GM12878 (cell line): Measurements from ENCODE around the gene ARHGAP6. TPM values are rescaled to one million over a fixed set of nuclear protein-coding genes. Genes with fewer than 3 reads are reported as not detected.

Experiments
- ATAC-seq: fragments of 200-7000 bp; cut with Tn5 transposase; 3 replicates; pipeline ENCODE4 v1.9.1; 2020; ENCODE audit warnings: mild to moderate bottlenecking, moderate library complexity
- BruUV-seq: library from RNA; stranded (reverse); fragments of 400-500 nt; replicated peaks from 2 replicates; lab custom pipeline; 2021; lab: Mats Ljungman, UMichigan
- CTCF ChIA-PET: fragments of 300-600 bp; sonication (Branson Sonifier 250); formaldehyde crosslinking; extraction: SDS; loops from one replicate; lab custom pipeline; 2021; ENCODE audit warnings: inconsistent platforms; lab: Yijun Ruan, JAX
- POLR2A ChIA-PET: fragments of 350-600 bp; formaldehyde crosslinking; extraction: SDS; loops from one replicate; lab custom pipeline; 2021; ENCODE audit warnings: inconsistent platforms; lab: Charles Lee
- RAD21 ChIA-PET: fragments of 300-600 bp; sonication (Branson Sonifier 250); formaldehyde crosslinking; loops from one replicate; lab custom pipeline; 2023; ENCODE audit warnings: antibody characterized with exemption; ENCODE audit not compliant: unreplicated experiment; lab: Charles Lee
- SMC1A ChIA-PET: fragments of 300-600 bp; sonication (Branson Sonifier 250); formaldehyde crosslinking; loops from one replicate; lab custom pipeline; 2023; ENCODE audit not compliant: unreplicated experiment, uncharacterized antibody; lab: Charles Lee
- DNase-seq: peaks from one replicate; pipeline ENCODE4 v3.0.0-alpha.2; 2011; ENCODE audit warnings: low read depth, low spot score
- FAIRE-seq: peaks from 3 replicates; lab custom pipeline; 2011; peaks lifted over from hg19 to GRCh38; lab: Jason Lieb, UNC
- H2AFZ ChIP-seq: 2 replicates; pipeline ENCODE4 v1.6.0; 2011; ENCODE audit warnings: low read depth, low read length, control low read depth; ENCODE audit not compliant: control insufficient read depth
- H3K27ac ChIP-seq: 2 replicates; pipeline ENCODE4 v1.5.1; 2011; ENCODE audit warnings: control low read depth; ENCODE audit not compliant: control insufficient read depth, insufficient read depth
- H3K27me3 ChIP-seq, 2 experiments: replicated peaks in 1 of 2; 2 replicates each; pipeline versions ENCODE4 v1.6.0 to v1.6.1; 2011; ENCODE audit warnings: low read length in 1 of 2; ENCODE audit not compliant: control insufficient read depth in 2 of 2, insufficient read depth in 2 of 2
- H3K36me3 ChIP-seq, 2 experiments: 2 replicates each; pipeline ENCODE4 v1.5.1; 2011; ENCODE audit warnings: low read length in 1 of 2; ENCODE audit not compliant: control insufficient read depth in 2 of 2, insufficient read depth in 2 of 2
- H3K4me1 ChIP-seq: 2 replicates; pipeline ENCODE4 v1.6.1; 2011; ENCODE audit warnings: mild to moderate bottlenecking, low read length, moderate library complexity, mixed read lengths; ENCODE audit not compliant: control insufficient read depth, insufficient read depth
- H3K4me2 ChIP-seq: 2 replicates; pipeline ENCODE4 v1.6.0; 2011; ENCODE audit warnings: control low read depth; ENCODE audit not compliant: control insufficient read depth, insufficient read depth
- H3K4me3 ChIP-seq: fragments of 200-600 bp; sonication (generic); 2 replicates; pipeline ENCODE4 v1.5.1; 2016
- H3K79me2 ChIP-seq: 2 replicates; pipeline ENCODE4 v1.6.0; 2011; ENCODE audit warnings: low read length; ENCODE audit not compliant: control insufficient read depth, insufficient read depth
- H3K9ac ChIP-seq: 2 replicates; pipeline ENCODE4 v1.8.0; 2011; ENCODE audit warnings: low read length, control low read depth, mixed read lengths; ENCODE audit not compliant: control insufficient read depth, insufficient read depth
- H3K9me3 ChIP-seq: replicated peaks from 3 replicates; pipeline ENCODE4 v1.5.1; 2011; ENCODE audit warnings: mild to moderate bottlenecking, low read length; ENCODE audit not compliant: control insufficient read depth, insufficient read depth
- H4K20me1 ChIP-seq: 2 replicates; pipeline ENCODE4 v1.6.0; 2011; ENCODE audit not compliant: control insufficient read depth, insufficient read depth
- CREB1 ChIP-seq: IDR thresholded peaks from 2 replicates; pipeline ENCODE4 v1.6.1; 2012; ENCODE audit warnings: low read depth, mild to moderate bottlenecking, inconsistent platforms
- CREM ChIP-seq: IDR thresholded peaks from 2 replicates; pipeline ENCODE4 v1.6.1; 2014; ENCODE audit warnings: antibody characterized with exemption, low read depth
- ESRRA ChIP-seq: IDR thresholded peaks from 2 replicates; pipeline ENCODE4 v1.6.1; 2012; ENCODE audit warnings: mild to moderate bottlenecking, low read length, improper control_type of control experiment
- RAD21 ChIP-seq: IDR thresholded peaks from 2 replicates; pipeline ENCODE4 v1.6.1; 2011; ENCODE audit warnings: mild to moderate bottlenecking, low read depth, low read length, moderate library complexity; ENCODE audit not compliant: insufficient read depth
- RUNX3 ChIP-seq: IDR thresholded peaks from 2 replicates; pipeline ENCODE4 v1.6.1; 2012; ENCODE audit warnings: low read length, inconsistent platforms
- SMARCA5 ChIP-seq: fragments of 450-650 bp; IDR thresholded peaks from 2 replicates; pipeline ENCODE4 v1.6.1; 2017; ENCODE audit warnings: mild to moderate bottlenecking
- SMC3 ChIP-seq: IDR thresholded peaks from 2 replicates; pipeline ENCODE4 v1.6.1; 2011; ENCODE audit warnings: low read length, improper control_type of control experiment, borderline replicate concordance
- YY1 ChIP-seq: IDR thresholded peaks from 2 replicates; pipeline ENCODE4 v1.6.1; 2011; ENCODE audit warnings: low read depth, mild to moderate bottlenecking, low read length
- WGBS: methylation state at CpG from one replicate; pipeline ENCODE4 v1.1.6; 2016; ENCODE audit warnings: low lambda C conversion rate; ENCODE audit not compliant: insufficient replicate concordance, insufficient coverage; ENCODE audit errors: missing lambda C conversion rate; 5-methylcytosine and 5-hydroxymethylcytosine counted together
- in situ Hi-C: fragments of 300-500 bp; cut with MboI; formaldehyde crosslinking; loops from 9 replicates; pipeline ENCODE4 v1.14.3; 2018; ENCODE audit warnings: mixed read lengths
- intact Hi-C: fragments of 100-400 bp; cut with micrococcal nuclease; formaldehyde crosslinking; loops from one replicate; pipeline ENCODE4 v1.14.2; 2022; ENCODE audit not compliant: unreplicated experiment
- polyA plus RNA-seq, 11 experiments: library from polyadenylated mRNA; depleted of rRNA in 4 of 11; unstranded in 6 of 11; stranded (reverse) in 5 of 11; fragments of >200 nt; fragmentation: Nextera tagmentation in 4 of 11; fragmentation: Illumina TruSeq in 1 of 11; extraction: Ambion mirVana in 4 of 11; extraction: Trizol in 1 of 11; gene quantifications; 1 replicate in 1 of 11; 2 replicates in 10 of 11; pipeline versions ENCODE4 v1.2.1 to v1.2.3, GENCODE V29; 2011 to 2016; ENCODE audit warnings: inconsistent platforms in 2 of 11, missing spikeins in 2 of 11, low read depth in 1 of 11
- total RNA-seq, 4 experiments: library from RNA; depleted of rRNA in 3 of 4; stranded (reverse); fragments of >200 nt in 3 of 4; fragmentation: Illumina TruSeq in 1 of 4; extraction: Trizol in 1 of 4; gene quantifications; 2 replicates each; pipeline versions ENCODE4 v1.2.1 to v1.2.3, GENCODE V29; 2013 to 2021
- TF ChIP-seq, protein P1 (sequence below), 3 experiments: IDR thresholded peaks in 2 of 3; conservative IDR thresholded peaks in 1 of 3; 2 replicates each; pipeline ENCODE4 v1.5.1; 2011; ENCODE audit warnings: low read depth in 3 of 3, low read length in 3 of 3, mild to moderate bottlenecking in 3 of 3, control low read depth in 2 of 3, moderate library complexity in 2 of 3, inconsistent platforms in 1 of 3, mixed read lengths in 1 of 3; ENCODE audit not compliant: control insufficient read depth in 2 of 3, insufficient read depth in 1 of 3; ENCODE audit errors: extremely low read depth in 1 of 3
- TF ChIP-seq, protein P2 (sequence below): fragments of 450-650 bp; IDR thresholded peaks from 2 replicates; pipeline ENCODE4 v1.6.1; 2017; ENCODE audit warnings: low read depth, mild to moderate bottlenecking, moderate library complexity
- TF ChIP-seq, protein P3 (sequence below): fragments of 450-650 bp; IDR thresholded peaks from 2 replicates; pipeline ENCODE4 v1.6.1; 2017; ENCODE audit warnings: mild to moderate bottlenecking
- TF ChIP-seq, protein P4 (sequence below): fragments of 450-650 bp; formaldehyde crosslinking; IDR thresholded peaks from 2 replicates; pipeline ENCODE4 v1.4.0; 2022; ENCODE audit warnings: mild to moderate bottlenecking, moderate library complexity

The ARHGAP6 gene
- total and polyA plus RNA-seq, 10 of the 15 experiments (the other 5 are each of a cell fraction or from before 2014, with no cell fraction given): 0.20 to 1.8 (median 0.76) TPM

DNA sequence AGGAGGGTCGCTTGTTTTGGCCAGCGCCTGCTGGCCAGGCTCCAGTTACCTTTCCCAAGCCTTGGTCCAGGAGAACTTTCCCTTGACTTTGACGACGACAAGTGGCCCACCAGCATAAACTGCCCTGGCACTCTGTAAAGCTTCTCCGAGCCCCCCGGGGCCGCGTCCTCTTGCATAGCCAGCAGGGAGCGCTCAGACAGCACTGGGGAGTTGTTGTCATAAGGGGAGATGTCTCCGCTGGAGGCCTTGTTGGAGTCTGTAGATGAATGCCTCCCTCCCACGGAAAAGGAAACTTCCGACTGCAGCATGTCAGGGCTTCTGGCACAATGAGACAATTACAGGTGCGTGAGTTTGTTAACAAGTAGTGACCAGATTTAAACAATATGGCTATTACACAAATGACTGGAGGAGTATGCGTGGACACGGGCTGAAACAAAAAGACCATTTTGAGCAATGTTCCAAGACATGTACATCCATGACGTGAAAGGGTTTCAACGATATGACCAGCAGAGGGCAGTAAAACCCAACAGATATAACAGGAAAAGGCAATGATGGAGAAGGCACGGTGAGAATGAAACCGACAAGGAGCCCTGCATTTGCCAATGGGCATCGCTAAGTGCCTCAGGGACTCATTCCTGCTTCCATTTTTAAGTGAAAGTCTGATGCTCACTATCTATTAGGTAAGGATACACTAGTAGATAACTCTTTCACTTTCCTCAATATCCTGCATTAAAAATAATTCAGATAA, 521.6 kb downstream of the ARHGAP6 start:
- Histone ChIP-seq H3K27ac (no peak overlapping the region), H3K9ac (no peak overlapping the region), H3K27me3 (no peaks in the 10 kb centered on the region), H3K4me3 (no peak overlapping the region), H3K4me2 (no peak overlapping the region), H3K79me2 (no peaks in the 10 kb centered on the region), H3K9me3 (no peaks in the 10 kb centered on the region), H2AFZ (no peak overlapping the region), H3K36me3 (no peaks in the 10 kb centered on the region), H3K4me1 (no peaks in the 10 kb centered on the region), H4K20me1 (no peaks in the 10 kb centered on the region)
- CTCF ChIA-PET: interaction anchor here (1.0 to 1.8 kb wide), 4 partner anchors 9 to 388 kb away, joined by 4 to 13 read pairs (median 6); no protein-coding TSS in a partner anchor
- ATAC-seq: peak; percentile 99
- SMC1A ChIA-PET: no interaction called here
- FAIRE-seq: peak; percentile 98
- POLR2A ChIA-PET: no interaction called here
- WGBS: 21% methylated on average over 20 of the region's 20 CpGs
- RAD21 ChIA-PET: interaction anchor here (1.5 kb wide), 1 partner anchor 387 kb away, joined by 5 read pairs; no protein-coding TSS in a partner anchor
- peak; percentile 42 for DNase-seq
- in situ Hi-C loops (loop anchor here (10.0 kb wide), 1 partner anchor 631 kb away; no protein-coding TSS in a partner anchor), intact Hi-C loops (loop anchor here (1.0 to 5.0 kb wide), 4 partner anchors 237 to 627 kb away; no protein-coding TSS in a partner anchor)
- TF ChIP-seq, protein P1, sequence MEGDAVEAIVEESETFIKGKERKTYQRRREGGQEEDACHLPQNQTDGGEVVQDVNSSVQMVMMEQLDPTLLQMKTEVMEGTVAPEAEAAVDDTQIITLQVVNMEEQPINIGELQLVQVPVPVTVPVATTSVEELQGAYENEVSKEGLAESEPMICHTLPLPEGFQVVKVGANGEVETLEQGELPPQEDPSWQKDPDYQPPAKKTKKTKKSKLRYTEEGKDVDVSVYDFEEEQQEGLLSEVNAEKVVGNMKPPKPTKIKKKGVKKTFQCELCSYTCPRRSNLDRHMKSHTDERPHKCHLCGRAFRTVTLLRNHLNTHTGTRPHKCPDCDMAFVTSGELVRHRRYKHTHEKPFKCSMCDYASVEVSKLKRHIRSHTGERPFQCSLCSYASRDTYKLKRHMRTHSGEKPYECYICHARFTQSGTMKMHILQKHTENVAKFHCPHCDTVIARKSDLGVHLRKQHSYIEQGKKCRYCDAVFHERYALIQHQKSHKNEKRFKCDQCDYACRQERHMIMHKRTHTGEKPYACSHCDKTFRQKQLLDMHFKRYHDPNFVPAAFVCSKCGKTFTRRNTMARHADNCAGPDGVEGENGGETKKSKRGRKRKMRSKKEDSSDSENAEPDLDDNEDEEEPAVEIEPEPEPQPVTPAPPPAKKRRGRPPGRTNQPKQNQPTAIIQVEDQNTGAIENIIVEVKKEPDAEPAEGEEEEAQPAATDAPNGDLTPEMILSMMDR (IDR thresholded peaks at IDR 0.05 in 2 of 3, conservative IDR thresholded peaks at IDR 0.05 in 1 of 3; ENCODE audit: control insufficient read depth in 2 of 3, extremely low read depth in 1 of 3, insufficient read depth in 1 of 3, low read depth in 3 of 3, low read length in 3 of 3): peak; percentile 54 to 70 (median 56)
- TF ChIP-seq YY1: peak; percentile 69; the same call in 1 of the 2 replicates
- TF ChIP-seq, protein P2, sequence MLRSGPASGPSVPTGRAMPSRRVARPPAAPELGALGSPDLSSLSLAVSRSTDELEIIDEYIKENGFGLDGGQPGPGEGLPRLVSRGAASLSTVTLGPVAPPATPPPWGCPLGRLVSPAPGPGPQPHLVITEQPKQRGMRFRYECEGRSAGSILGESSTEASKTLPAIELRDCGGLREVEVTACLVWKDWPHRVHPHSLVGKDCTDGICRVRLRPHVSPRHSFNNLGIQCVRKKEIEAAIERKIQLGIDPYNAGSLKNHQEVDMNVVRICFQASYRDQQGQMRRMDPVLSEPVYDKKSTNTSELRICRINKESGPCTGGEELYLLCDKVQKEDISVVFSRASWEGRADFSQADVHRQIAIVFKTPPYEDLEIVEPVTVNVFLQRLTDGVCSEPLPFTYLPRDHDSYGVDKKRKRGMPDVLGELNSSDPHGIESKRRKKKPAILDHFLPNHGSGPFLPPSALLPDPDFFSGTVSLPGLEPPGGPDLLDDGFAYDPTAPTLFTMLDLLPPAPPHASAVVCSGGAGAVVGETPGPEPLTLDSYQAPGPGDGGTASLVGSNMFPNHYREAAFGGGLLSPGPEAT: no peak
- 0 out of 2 replicates have a peak, but pooled peaks have one; percentile 20 for TF ChIP-seq SMARCA5
- no peak for TF ChIP-seq ESRRA
- 0 out of 2 replicates have a peak, but pooled peaks have one; percentile 30 for TF ChIP-seq CREM
- TF ChIP-seq, protein P3, sequence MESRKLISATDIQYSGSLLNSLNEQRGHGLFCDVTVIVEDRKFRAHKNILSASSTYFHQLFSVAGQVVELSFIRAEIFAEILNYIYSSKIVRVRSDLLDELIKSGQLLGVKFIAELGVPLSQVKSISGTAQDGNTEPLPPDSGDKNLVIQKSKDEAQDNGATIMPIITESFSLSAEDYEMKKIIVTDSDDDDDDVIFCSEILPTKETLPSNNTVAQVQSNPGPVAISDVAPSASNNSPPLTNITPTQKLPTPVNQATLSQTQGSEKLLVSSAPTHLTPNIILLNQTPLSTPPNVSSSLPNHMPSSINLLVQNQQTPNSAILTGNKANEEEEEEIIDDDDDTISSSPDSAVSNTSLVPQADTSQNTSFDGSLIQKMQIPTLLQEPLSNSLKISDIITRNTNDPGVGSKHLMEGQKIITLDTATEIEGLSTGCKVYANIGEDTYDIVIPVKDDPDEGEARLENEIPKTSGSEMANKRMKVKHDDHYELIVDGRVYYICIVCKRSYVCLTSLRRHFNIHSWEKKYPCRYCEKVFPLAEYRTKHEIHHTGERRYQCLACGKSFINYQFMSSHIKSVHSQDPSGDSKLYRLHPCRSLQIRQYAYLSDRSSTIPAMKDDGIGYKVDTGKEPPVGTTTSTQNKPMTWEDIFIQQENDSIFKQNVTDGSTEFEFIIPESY: no peak
- peak; percentile 85 for TF ChIP-seq RAD21
- TF ChIP-seq CREB1: 0 out of 2 replicates have a peak, but pooled peaks have one; percentile 29
- TF ChIP-seq SMC3: peak; percentile 75; the same call in 1 of the 2 replicates
- TF ChIP-seq, protein P4, sequence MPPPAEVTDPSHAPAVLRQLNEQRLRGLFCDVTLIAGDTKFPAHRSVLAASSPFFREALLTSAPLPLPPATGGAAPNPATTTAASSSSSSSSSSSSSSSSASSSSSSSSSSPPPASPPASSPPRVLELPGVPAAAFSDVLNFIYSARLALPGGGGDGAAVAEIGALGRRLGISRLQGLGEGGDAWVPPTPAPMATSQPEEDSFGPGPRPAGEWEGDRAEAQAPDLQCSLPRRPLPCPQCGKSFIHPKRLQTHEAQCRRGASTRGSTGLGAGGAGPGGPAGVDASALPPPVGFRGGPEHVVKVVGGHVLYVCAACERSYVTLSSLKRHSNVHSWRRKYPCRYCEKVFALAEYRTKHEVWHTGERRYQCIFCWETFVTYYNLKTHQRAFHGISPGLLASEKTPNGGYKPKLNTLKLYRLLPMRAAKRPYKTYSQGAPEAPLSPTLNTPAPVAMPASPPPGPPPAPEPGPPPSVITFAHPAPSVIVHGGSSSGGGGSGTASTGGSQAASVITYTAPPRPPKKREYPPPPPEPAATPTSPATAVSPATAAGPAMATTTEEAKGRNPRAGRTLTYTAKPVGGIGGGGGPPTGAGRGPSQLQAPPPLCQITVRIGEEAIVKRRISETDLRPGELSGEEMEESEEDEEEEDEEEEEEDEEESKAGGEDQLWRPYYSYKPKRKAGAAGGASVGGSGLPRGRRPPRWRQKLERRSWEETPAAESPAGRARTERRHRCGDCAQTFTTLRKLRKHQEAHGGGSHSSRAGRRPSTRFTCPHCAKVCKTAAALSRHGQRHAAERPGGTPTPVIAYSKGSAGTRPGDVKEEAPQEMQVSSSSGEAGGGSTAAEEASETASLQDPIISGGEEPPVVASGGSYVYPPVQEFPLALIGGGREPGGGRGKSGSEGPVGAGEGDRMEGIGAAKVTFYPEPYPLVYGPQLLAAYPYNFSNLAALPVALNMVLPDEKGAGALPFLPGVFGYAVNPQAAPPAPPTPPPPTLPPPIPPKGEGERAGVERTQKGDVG (CRISPR knock-in tag): no peak
- no peak for TF ChIP-seq RUNX3
- BruUV-seq: no TSS peak
